ENCODE results near the gene ARHGAP42.

DNA sequence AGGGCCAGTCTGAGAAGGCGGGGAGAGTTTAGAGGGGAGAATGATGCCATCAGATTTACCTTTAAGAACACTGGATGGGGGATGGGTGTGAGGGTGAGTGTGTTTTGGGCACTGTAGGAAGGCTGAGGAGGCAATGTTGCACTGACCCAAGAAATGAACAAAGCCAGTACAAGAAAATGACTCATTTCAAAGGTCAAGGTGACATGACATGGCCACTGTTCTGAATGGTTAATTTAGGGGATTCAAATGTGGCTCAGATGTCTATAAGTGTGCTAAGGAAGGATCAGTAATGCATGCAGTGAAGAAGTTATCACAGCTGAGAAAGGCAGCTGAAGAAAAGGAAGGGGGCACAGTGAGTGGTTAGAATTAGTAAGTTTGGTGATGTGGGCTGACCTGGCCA lies 312.7 kb downstream of the ARHGAP42 start:
- TF ChIP-seq CTCF (IDR thresholded peaks at IDR 0.05; ENCODE audit: insufficient read depth, low read depth, low read length) (no peak), EZH2 (IDR thresholded peaks at IDR 0.05; ENCODE audit: insufficient read depth, low read length) (no peak)
